Measurements from ENCODE around the gene TRPC3.
"Not testable (repeated sequence)": the region's sequence is repeated elsewhere in the genome, so short reads cannot be mapped to it uniquely, and the experiment has no call there.

TRPC3 gene

GRCh38 chr4:121943941-121944340, 7.9 kb downstream of the TRPC3 start:
- DNase-seq: no peak

- DNase-seq: no peak
Observed at GRCh38 chr4:121939690-121940089, 12.2 kb downstream of the TRPC3 start.

- DNase-seq: no peak
Observed at GRCh38 chr4:121938282-121939092, 13.4 kb downstream of the TRPC3 start.

DNA sequence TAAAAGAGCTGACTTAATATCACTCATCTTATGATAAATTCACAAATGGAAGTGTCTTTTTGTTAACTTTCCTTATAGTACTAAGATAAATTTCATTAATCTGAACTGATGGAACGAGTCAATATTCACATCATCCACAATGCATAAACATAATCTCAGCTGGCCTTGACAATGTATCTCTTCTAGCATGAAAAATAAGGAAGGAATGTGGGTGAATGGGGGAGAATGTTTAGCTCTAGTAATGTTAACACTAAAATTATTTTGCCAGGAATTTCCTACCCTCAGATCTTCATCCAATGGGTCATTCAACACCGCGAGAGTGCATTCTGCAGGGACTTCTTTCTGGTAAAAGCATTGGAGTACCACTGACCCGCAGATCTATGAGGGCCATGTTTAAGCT, 15.8 kb downstream of the TRPC3 start:
- no peak for DNase-seq

GRCh38 chr4:121934635-121935034, 17.2 kb downstream of the TRPC3 start:
- no peak for DNase-seq

DNA sequence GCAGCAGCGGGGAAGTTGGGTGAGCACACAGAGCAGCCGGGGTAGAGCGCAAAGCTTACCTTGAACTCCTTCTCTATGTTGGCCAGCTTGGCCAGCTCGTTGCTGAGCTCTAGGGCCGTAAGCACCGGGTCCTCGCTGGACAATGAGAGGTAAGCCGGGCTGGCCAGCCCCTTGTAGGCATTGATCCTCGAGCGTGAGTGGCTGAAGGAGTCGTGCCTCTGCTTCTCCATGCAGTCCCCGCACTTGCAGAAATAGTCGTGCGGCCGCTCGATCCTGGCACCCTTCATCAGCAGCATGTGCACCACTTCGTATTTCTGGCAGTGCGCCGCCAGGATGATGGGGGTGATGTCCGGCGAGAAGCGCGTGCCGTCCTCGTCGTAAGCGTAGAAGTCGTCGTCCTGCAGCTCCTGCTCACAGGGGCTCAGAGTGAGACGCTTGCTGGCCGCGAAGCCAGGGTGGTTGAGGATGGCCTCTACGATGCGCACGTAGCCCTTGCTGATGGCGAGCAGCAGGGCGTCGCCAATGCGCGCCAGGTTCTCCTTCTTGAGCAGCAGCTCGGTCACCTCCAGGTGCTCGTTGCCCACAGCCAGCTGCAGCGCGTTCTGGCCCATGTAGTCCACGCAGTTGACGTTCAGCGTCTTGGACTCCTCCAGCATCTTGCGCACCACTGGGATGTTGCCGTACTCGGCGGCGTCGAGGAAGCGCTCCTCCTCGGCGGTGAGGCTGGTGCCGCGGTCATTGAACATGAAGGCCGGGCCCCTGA, 19.5 kb downstream of the TRPC3 start:
- no peak for DNase-seq

DNA sequence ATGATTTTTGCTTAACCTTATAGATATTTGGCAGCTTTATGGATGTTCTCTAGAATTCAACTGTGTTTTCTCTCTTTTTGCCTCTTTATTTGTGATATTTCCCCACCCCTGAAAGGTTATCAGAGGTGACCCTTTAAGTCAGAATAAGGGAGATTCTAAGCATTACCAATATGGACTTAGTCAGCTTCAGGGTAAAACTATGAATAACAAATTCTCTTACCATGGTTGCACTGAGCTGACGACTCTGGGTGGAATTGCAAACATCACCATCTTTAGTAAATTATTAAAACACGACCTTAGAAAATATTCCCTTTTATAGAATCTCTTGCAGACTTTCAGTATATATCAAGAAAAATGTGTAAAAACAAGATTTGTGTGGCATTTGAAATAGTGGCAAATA, 21.6 kb downstream of the TRPC3 start:
- no peak for DNase-seq

DNA sequence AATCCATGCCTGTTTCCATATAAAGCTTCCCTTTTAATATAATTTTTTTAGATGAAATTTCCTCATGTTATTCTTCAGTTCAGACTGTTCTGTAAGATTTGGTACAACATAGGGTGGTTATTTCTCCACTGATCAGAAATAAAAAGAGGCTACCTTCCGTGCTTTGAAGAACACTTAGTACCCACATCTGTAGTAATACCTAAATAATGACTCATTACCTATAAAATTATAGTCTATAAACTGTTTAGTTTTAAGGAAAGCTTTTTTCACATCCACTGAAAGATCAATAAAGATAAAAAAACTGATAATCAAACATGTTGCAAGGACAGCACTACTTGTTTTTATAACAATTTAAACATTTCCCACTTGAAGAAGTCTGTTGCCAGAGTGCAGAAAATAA, 23.9 kb downstream of the TRPC3 start:
- DNase-seq: no peak

- DNase-seq: not testable (repeated sequence)
Observed at GRCh38 chr4:121926490-121926889, 25.4 kb downstream of the TRPC3 start.

GRCh38 chr4:121923306-121923705, 28.6 kb downstream of the TRPC3 start:
- DNase-seq: no peak

DNA sequence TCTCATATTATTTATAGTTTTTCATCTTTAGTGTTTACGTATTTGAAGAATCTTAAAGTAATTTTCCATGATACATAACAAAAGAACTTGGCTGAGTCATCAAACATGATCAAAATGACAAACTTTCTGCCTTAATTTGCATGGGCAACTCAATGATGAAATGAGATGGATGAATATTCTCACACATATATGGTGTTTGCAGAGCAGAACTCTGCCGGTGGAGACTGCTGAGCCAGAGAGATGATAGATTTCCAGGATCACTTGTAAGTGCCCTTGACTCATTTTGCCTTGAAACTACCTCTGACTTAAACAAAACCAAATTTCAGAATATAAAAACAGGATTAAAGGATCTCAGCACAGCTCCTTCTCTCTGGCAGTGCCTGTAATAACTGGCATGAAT, 38.2 kb downstream of the TRPC3 start:
- DNase-seq: no peak

GRCh38 chr4:121908346-121908745, 43.5 kb downstream of the TRPC3 start:
- DNase-seq: no peak

- DNase-seq: no peak
Observed at GRCh38 chr4:121900132-121900983, 51.5 kb downstream of the TRPC3 start.

- no peak for DNase-seq
Observed at GRCh38 chr4:121898150-121898549, 53.7 kb downstream of the TRPC3 start.

GRCh38 chr4:121888134-121888533, 63.7 kb downstream of the TRPC3 start:
- DNase-seq: no peak

GRCh38 chr4:121885115-121885514, 66.7 kb downstream of the TRPC3 start:
- DNase-seq: no peak

- DNase-seq: no peak
Observed at GRCh38 chr4:121881158-121881557, 70.7 kb downstream of the TRPC3 start.

- DNase-seq: no peak
Observed at GRCh38 chr4:121879135-121879534, 72.7 kb downstream of the TRPC3 start.

DNA sequence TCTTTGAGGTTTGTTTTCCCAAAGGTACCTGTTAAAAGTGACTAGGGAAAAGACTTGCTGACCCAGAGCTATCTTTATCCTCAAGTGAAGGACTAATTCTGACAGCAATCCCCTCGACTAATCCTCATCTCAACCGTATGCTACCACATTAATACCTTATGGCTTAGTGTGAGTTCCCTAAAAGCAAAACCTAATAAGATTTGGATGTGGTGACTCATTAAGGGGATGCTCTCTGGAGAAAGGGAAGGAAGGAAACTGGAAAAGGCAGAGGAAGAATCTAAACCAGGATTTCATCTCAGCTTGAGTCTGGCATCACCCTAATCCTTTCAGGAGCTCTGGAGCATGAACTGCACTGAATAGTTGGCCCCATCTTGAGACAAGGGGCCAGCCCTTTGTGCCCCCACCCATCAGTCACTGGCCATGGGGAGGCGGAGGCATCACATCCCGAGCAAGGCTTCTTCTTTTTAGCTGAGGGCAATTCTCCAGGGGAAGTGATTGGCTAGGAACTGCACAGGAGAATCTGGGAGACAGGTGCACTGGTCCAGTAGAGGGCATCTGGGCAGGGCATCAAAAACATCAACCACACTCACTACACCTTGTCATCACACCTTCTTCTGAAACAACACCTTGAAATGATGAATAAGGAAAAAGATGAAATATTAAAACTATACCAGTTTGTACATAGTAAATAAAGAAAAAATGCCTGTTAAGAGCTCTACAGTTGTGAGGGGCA, 74.7 kb downstream of the TRPC3 start:
- no peak for DNase-seq

GRCh38 chr4:121876070-121876469, 75.8 kb downstream of the TRPC3 start:
- DNase-seq: no peak

DNA sequence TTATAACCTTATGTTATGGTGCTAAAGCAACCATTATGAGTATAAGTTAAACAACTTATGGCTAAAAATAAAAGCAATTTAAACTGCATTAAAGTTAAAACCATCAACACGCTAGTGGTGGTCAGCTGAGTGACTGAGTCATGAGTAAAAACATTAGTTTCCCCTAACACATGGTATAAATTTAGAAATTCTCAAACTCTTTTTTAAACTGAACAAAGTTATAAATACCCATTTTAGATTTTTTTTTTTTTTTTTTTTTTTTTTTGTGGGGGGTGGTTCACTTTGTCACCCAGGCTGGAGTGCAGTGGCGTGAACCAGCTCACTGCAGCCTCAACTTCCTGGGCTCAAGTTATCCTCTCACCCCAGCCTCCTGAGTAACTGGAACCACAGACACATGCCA, 76.2 kb downstream of the TRPC3 start:
- DNase-seq: no peak

- no peak for DNase-seq
Observed at GRCh38 chr4:121873604-121874003, 78.3 kb downstream of the TRPC3 start.
